ES-I3 (cell line): ENCODE measurements around the gene C11orf24.

Experiments
- H3K36me3 ChIP-seq: 2 replicates; pipeline ENCODE4 v1.6.1; 2013; ENCODE audit warnings: mild to moderate bottlenecking, low read length, control low read depth, moderate library complexity; ENCODE audit not compliant: insufficient read depth
- H3K4me1 ChIP-seq: 2 replicates; pipeline ENCODE4 v1.6.1; 2013; ENCODE audit warnings: mild to moderate bottlenecking, control low read depth, low read length; ENCODE audit not compliant: insufficient read depth
- H3K9ac ChIP-seq: 2 replicates; pipeline ENCODE4 v1.6.1; 2013; ENCODE audit warnings: low read depth, mild to moderate bottlenecking, low read length, moderate library complexity
- H3K9me3 ChIP-seq: 2 replicates; pipeline ENCODE4 v1.6.1; 2013; ENCODE audit warnings: mild to moderate bottlenecking, low read length, moderate library complexity; ENCODE audit not compliant: control insufficient read depth, insufficient read depth

C11orf24 gene

GRCh38 chr11:68271781-68272608 is at the start of gene C11orf24:
Gene C11orf24 (minus strand): TSS chr11:68271973. CDS start chr11:68263767, 8,206 bp downstream.
- Histone ChIP-seq H3K36me3 (no peaks in the 10 kb centered on the region; the same call in none of the 2 replicates), H3K4me1 (peaks cover 4% of the 10 kb centered on the region; the same call in 1 of the 2 replicates), H3K9me3 (no peaks in the 10 kb centered on the region; the same call in 1 of the 2 replicates), H3K9ac (peak within 1 kb of the TSS; percentile 86)

GRCh38 chr11:68317147-68317785 is 45.5 kb upstream of the C11orf24 start:
- H3K4me1 ChIP-seq = peaks cover 22% of the 10 kb centered on the region
- no peak overlapping the region for H3K9ac ChIP-seq
- no peaks in the 10 kb centered on the region for H3K9me3 ChIP-seq
- no peaks in the 10 kb centered on the region for H3K36me3 ChIP-seq

- Histone ChIP-seq H3K4me1 (peaks cover 22% of the 10 kb centered on the region), H3K9ac (peak overlapping the region; percentile 83), H3K36me3 (no peaks in the 10 kb centered on the region), H3K9me3 (no peaks in the 10 kb centered on the region)
Observed at GRCh38 chr11:68315171-68315920, 43.6 kb upstream of the C11orf24 start.

- Histone ChIP-seq H3K9me3 (no peaks in the 10 kb centered on the region), H3K9ac (peak overlapping the region; percentile 83), H3K4me1 (peaks cover 22% of the 10 kb centered on the region)
Observed at GRCh38 chr11:68314203-68315170, 42.7 kb upstream of the C11orf24 start.

GRCh38 chr11:68313574-68314202 is 41.9 kb upstream of the C11orf24 start:
- no peaks in the 10 kb centered on the region for H3K9me3 ChIP-seq
- H3K9ac ChIP-seq = peak overlapping the region; percentile 83
- H3K36me3 ChIP-seq = no peaks in the 10 kb centered on the region
- peaks cover 22% of the 10 kb centered on the region for H3K4me1 ChIP-seq

More at GRCh38 chr11:68314203-68315170, 42.7 kb upstream of the C11orf24 start:
- no peaks in the 10 kb centered on the region for H3K36me3 ChIP-seq

GRCh38 chr11:68312780-68313573 is 41.2 kb upstream of the C11orf24 start:
- H3K4me1 ChIP-seq = peaks cover 22% of the 10 kb centered on the region
- H3K9ac ChIP-seq = peak overlapping the region; percentile 83
- H3K36me3 ChIP-seq = no peaks in the 10 kb centered on the region
- no peaks in the 10 kb centered on the region for H3K9me3 ChIP-seq

- H3K9me3 ChIP-seq = no peaks in the 10 kb centered on the region
- no peaks in the 10 kb centered on the region for H3K36me3 ChIP-seq
- peaks cover 17% of the 10 kb centered on the region; the same call in 1 of the 2 replicates for H3K4me1 ChIP-seq
- peak within 1 kb of the TSS; percentile 83 for H3K9ac ChIP-seq
Observed at GRCh38 chr11:68312117-68312779, 40.5 kb upstream of the C11orf24 start, which contains the start of gene LRP5. Gene LRP5 (plus strand): TSS chr11:68312591. CDS start chr11:68312715, 124 bp downstream.

- peaks cover 10% of the 10 kb centered on the region; the same call in 1 of the 2 replicates for H3K4me1 ChIP-seq
- no peaks in the 10 kb centered on the region for H3K36me3 ChIP-seq
- peak overlapping the region; percentile 44; the same call in 1 of the 2 replicates for H3K9ac ChIP-seq
- no peaks in the 10 kb centered on the region for H3K9me3 ChIP-seq
Observed at GRCh38 chr11:68311160-68312116, 39.7 kb upstream of the C11orf24 start.

GRCh38 chr11:68309621-68310185 is 37.9 kb upstream of the C11orf24 start:
- H3K36me3 ChIP-seq = no peaks in the 10 kb centered on the region
- no peak overlapping the region for H3K9ac ChIP-seq
- no peaks in the 10 kb centered on the region; the same call in 1 of the 2 replicates for H3K4me1 ChIP-seq
- H3K9me3 ChIP-seq = no peaks in the 10 kb centered on the region

- Histone ChIP-seq H3K9me3 (peaks cover 8% of the 10 kb centered on the region), H3K4me1 (no peaks in the 10 kb centered on the region), H3K36me3 (no peaks in the 10 kb centered on the region), H3K9ac (no peak overlapping the region)
Observed at GRCh38 chr11:68308068-68308467, 36.3 kb upstream of the C11orf24 start.

GRCh38 chr11:68306636-68307035 is 34.9 kb upstream of the C11orf24 start:
- no peaks in the 10 kb centered on the region for H3K36me3 ChIP-seq
- H3K9ac ChIP-seq = no peak overlapping the region
- peaks cover 8% of the 10 kb centered on the region for H3K9me3 ChIP-seq
- H3K4me1 ChIP-seq = no peaks in the 10 kb centered on the region
